Kidney tubule cell (primary cell): Measurements from ENCODE around the gene LRRC23.
"Not testable (repeated sequence)": the region's sequence is repeated elsewhere in the genome, so short reads cannot be mapped to it uniquely, and the experiment has no call there.

Source experiments
- DNase-seq: peaks from one replicate; pipeline ENCODE4 v3.0.0-alpha.2; 2018; ENCODE audit warnings: low spot score

Gene LRRC23

GRCh38 chr12:6902448-6902847 lies 2.2 kb upstream of the LRRC23 start:
- no peak for DNase-seq

- DNase-seq = peak; percentile 60
Observed at GRCh38 chr12:6903722-6904121, 900 bp upstream of the LRRC23 start.

- DNase-seq = no peak
Observed at GRCh38 chr12:6905414-6906040, 905 bp downstream of the LRRC23 start.

- DNase-seq = not testable (repeated sequence)
Observed at GRCh38 chr12:6908141-6908540, 3.5 kb downstream of the LRRC23 start.

- no peak for DNase-seq
Observed at GRCh38 chr12:6909421-6910145, 5.0 kb downstream of the LRRC23 start.

- DNase-seq = no peak
Observed at GRCh38 chr12:6912164-6912935, 7.7 kb downstream of the LRRC23 start.

- DNase-seq = peak; percentile 82
Observed at GRCh38 chr12:6914246-6914946, 9.8 kb downstream of the LRRC23 start, which contains the start of gene ENO2. Gene ENO2, plus strand, starts transcription at chr12:6914580. Its CDS starts 1,253 bp downstream, at chr12:6915833.

GRCh38 chr12:6914947-6915788 lies 10.5 kb downstream of the LRRC23 start:
- no peak for DNase-seq

GRCh38 chr12:6915789-6916285 lies 11.2 kb downstream of the LRRC23 start:
- DNase-seq = no peak

GRCh38 chr12:6916426-6917200 lies 12.0 kb downstream of the LRRC23 start:
- no peak for DNase-seq

GRCh38 chr12:6917491-6918231 lies 13.0 kb downstream of the LRRC23 start:
- DNase-seq = peak; percentile 67

GRCh38 chr12:6919588-6919987 lies 15.0 kb downstream of the LRRC23 start:
- no peak for DNase-seq

GRCh38 chr12:6921539-6921938 lies 16.9 kb downstream of the LRRC23 start:
- no peak for DNase-seq

- peak; percentile 69 for DNase-seq
Observed at GRCh38 chr12:6921996-6922946, 17.6 kb downstream of the LRRC23 start.

- no peak for DNase-seq
Observed at GRCh38 chr12:6923003-6923732, 18.5 kb downstream of the LRRC23 start.

GRCh38 chr12:6923851-6924250 lies 19.2 kb downstream of the LRRC23 start:
- DNase-seq = no peak

GRCh38 chr12:6925239-6925539 lies 20.6 kb downstream of the LRRC23 start:
- no peak for DNase-seq
